Amygdala (tissue), 56 donors: ENCODE results near the gene CD47.

Experiments used
- DNase-seq, 56 donors: peaks; one replicate each; lab custom pipeline; 2025; lab: John Stamatoyannopoulos, UW

The CD47 gene

DNA sequence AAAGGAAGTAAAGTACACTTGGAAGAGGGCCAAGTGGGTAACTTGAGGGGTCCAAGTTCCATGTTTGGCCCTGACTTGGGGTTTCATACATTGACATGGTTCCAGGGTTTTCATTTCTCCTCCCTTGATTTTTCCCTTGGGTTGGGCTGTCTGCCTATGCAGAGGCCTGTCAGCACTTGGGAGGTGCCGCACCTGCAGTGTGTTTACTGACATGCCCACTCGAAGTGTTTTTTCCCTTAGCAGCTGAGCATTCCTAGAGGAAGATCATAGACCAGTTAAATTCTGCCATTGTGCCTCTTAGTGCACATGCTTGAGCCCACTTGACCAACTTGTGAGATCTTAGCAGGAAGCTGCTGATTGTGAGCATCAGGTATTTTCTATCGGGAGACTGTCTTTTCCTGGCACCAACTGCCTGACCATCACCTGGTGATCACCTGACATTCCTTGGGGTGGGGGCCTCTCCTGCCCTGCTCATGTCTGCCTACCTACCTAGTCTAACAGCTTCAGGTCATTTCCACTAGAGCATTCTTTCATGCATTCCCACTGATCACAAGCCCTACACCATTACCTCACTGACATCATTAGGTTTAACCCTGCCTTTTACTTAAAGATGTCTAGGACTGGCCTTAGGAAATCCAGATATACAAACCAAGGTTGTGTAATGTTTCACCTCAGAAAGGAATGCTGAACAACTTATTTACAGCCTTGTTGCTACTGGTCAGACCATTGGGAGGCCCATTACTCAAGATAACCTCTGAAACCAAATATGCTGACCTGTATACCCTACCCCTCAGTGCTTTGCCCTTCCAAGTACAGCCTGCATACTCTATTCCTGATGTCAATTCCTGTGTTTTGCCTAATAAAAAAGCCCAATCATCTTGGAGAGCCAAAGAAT lies 68.3 kb downstream of the CD47 start:
- no peak for DNase-seq

DNA sequence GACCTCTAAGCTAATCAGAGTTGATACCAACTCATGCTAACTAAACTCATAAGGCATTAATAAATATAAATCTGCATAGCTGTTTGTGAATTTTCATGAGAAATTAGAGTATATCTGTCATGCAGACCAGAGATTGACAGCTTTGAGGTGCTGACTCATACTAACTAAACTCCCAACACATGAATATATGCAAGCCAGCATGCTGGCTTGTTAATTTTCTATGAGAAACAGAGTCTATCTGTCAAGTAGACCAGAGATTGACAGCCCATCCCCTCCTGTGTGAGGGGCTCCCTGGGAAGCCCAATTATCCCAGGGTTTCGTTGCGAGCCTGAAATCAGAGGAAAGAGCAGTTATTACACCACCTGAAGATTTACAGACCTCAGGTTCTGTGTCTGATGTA lies 69.3 kb downstream of the CD47 start:
- no peak for DNase-seq

DNA sequence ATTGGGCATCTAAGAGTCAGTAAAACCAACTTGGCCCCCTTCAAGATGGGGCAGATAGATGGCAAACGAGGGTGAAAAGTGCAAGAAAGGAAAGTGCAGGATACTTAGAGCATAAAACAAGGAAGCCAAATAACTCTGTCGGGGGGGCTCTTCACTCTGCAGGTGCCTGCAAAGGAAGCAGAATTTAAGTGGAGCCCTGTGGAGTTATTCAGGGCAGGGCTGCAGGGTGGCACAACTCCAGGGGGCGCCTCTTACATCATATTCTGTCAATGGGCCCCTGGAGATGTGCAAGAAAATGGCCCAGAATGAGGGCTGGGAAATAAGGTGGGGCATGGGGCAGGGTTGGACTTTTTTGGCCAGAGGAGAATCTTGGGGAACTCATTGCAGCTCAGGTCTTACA lies 69.7 kb downstream of the CD47 start:
- no peak for DNase-seq

DNA sequence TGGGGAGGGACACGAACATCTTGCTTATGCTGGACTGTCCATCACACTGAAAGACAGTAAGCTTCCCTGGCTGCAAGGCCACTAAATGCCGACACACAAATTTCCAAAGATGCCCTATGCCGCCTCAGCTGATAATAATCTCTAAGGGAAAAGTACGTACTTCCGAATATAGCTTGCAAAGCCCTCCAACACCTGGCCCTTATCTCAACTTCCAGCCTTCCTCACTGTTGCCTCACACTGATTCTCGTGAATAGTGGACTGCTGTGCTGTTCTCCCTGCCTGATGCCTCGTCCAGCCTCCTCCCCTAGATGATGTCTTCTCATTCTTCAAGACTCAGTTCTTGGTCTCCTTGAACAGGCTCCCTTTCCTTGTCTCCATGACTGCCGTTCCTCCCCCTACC lies 72.3 kb downstream of the CD47 start:
- no peak for DNase-seq

DNA sequence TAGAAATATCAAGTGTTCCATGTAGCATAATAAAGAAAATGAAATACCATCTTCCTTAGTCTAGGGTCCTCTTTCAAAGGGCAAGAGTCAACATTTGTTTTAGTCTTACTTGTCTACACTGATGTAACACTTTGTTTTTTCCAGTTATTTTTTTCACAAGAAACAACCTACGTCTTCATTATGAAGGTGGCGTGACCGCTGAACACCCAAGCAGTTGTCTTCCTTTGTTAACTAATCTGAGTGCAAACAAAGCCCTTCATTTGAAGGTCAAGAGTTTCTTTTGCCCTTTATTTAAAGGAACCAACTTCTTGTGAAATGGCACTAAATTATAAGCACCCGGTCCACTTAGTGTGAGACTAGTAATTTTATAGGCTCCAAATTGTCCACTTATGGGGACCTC lies 73.2 kb downstream of the CD47 start:
- no peak for DNase-seq

DNA sequence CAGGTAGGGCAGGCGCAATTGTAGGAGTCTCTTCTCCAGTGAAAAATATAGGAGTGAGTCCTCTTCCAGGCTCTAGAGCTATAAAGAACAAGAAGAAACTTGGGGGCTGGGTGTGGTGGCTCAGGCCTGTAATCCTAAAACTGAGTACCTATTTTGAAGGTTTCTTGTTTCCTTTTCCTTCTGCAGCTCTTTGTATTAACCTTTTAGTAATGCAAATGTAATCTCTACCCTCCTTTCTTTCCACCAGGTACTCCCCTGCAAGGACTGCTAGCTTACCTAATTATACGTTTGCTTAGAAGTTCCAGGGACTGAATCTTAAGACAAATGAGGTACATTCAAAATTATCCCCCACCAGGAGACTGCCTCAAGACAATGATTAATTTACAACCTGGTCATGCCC lies 75.9 kb downstream of the CD47 start:
- DNase-seq: no peak

DNA sequence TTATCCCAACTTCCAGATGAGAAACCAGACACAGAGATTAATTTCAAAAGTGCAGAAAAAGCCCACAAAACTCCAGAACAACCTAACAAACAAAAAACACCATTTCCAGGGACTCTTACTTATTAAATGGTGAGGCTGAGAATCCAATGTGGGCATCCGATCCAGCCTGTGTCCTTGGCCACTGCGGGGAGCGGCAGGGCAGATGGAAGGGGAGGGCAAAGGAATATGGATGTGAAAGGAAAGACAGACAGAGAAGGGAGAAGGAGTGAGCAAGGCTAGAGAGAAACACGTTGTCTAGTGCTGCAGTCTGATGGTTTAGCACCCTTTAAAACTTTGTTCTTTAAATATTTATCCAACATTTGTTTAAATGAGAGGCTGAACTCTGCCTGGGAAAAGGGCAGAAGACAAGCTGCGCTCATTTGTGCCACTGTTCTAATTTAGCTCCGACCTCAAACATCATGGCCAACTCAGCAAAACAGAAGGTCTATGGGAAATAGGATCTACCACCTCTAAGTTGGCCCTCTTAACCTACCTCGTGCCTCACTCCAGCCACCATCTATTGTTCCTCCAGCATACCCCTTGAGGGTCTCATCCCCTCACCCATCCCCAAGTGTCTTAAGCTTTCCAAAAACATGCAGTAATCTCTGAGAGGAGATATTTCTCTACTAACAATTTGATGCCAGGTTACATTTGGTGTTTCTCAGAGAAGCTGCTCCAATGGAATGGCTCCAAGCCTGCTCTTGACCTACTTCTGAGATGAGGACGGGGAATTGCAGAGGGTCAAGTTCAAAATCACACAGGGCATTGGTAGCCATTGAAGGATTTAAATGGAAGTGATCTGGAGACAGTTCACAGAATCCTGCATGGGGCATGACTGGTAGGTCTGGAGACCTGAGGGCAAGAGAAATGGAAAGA lies 77.4 kb downstream of the CD47 start:
- no peak for DNase-seq

DNA sequence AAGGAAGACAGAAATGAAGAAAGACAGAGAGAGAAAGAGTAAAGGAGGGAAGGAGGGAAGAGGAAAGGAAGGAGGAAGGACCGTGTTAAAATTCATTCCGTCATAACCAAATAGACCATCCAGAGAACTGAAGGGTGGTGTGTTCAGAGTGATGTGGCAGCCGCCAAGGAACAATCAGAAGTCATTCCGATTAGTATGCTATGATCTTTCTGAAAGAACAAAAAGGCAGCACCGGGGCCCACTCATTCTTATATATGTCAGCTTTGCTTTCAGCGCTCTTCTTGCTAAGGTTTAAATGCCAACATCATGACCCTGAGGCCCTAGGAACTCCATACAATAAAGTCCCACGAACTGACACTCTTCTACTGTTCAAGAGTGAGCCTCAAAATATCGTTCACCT lies 78.5 kb downstream of the CD47 start:
- DNase-seq: no peak

DNA sequence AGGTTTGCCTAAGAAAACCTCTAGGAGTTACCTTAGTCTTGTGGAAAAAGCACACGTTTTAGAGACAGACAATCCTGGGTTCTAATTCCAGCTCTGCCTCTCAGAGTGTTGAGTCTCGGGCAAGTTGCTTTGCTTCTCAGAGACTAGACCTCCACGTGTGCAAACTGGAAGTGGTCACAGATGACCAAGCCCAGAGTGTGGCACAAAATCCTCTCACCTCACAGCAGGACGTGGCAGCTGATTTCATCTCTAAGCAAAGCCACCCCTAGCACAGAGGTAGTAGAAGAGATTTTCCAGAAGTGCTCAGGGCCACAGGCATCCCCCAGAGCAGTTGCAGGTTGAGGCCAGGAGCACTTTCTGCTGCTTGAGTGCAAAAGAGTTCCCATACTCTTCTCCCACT lies 79.2 kb downstream of the CD47 start:
- no peak for DNase-seq

DNA sequence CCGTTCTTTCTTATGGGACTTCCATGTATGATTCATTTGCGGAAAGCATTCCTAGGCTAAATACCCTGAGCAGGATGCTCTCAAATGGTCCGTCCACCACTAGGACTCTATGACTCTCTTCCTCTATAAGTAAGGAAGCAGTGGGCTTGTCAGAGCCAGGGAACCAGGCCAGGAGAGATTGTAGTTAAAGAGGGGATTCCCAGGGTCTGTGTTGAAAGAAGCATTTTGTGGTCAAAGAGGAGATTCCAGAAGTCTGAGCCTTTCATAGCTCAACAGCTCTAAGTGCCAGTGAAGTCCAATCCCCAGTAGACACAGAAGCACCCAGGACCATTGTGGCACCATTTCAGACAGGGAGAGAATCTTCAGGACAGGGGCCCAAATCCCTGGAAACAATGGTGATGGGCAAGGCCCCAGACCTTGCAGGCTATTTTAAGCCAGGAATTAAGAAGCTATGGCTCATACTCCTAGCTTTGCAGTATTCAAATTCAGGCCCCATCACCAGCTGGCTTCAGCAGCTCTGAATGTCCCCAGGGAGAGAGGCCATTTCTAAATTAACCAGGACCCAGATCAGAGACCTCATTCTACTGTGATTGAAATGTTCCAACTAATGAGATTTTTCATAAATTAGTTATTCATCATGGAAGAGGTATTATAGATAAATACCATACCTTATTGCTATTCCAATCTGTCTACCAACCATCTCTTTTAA lies 81.7 kb downstream of the CD47 start:
- DNase-seq: no peak

DNA sequence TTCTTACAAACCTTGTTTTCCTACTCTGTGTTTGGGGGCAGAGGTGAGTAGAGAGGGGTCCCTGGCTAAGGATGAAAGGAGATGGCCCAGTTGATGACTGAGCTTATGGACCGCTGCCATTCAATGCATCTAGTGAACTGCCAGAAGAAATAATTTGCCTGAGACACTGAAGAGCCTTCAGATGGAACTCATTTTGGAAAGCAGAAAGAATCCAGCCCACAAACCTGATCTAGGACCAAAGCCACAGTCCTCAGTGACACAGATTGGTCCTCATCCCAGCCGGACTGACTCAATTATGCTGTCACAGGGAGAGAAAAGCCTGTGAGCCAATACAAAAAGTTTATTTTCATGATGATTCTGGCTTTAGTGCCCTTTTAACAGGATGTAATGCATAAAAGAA lies 82.7 kb downstream of the CD47 start:
- no peak for DNase-seq

DNA sequence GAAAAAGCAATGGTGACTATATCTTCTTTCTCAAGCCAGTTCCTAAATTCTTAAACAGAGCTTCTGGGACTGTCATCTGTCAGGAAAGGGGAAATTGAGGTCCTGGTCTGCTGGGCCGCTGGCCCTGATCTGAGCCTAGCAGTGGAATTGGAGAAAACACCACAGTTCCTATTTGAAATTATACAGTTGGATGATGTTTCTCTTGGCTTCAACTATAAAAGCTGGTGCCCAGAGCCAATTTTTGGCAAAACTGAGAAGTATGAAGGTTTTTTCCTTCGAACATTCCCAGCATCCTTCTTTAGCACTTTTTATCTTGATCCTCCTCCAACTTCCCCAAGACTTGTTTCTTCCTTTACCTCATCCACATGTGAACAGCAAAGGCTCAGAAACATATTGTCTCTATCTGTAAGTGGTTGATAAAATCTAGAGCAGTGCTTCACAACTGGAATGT lies 83.9 kb downstream of the CD47 start:
- no peak for DNase-seq

DNA sequence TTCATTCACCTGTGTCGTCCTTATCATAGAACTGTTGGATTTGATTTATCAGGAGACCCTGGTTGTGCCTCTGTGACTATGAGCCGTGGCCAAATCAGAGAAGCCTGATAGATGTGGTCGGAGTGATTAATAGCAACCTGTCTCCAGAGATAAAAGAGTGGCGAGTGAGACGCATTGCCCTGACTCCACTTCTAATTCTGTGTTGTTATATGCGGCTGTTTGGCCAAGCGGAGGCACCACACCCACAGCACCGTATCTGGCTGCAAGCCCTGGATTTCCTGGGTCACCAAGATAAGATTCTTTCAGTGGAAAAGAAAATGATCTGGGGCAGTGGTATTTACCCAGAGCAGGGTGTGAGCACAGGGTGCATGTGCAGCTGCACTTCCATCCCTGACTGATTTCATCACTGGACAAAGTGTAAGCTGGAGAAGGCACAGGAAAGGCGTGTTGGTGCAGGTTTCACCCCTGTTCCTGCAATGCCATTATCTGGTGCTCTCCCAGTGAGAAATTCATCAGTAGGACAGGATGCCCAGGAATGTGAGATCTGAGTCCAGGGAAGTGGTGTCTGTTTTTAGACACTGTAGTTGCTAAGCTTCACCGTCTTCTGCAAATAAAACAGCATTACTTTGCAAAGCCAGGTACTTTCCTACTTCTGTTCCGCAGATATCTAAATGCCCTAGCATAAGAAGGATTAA lies 84.6 kb downstream of the CD47 start:
- no peak for DNase-seq

DNA sequence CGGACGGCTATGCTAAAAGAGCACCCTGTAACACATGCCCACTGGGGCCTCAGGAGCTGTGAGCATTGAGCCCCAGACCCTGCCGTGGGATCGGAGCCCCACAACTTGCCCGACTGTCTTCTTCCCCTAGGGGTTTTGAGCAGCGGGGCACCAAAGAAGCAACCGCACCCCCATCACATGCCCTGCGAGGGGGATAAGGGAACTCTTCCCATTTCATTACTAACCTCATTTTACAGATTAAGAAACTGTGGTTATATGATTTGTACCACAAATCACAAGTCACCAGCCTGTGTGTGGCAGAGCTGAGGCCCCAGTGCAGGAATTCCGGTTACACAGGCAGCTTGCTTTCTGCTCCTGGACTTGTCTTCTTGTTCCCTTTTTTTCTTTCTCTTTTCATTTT lies 86.2 kb downstream of the CD47 start:
- no peak for DNase-seq

DNA sequence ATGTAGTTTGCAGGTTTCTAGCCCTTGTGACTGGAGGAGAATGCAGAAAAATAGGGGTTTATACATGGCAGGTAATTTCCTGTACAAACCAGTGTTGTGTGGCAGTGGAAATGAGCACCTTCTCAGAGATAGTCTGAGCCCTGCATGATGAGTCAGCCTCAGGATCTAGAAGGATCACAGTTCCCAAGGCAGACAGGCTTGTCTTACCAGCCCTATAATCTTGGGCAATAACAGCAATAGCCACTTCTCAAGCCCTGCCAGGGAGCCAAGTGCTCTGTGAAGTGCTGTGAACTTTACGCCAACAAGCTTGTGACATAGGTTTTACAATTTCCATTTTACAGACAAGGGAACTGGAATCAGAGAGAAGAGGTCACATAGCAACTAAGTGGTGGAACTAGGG lies 89.4 kb downstream of the CD47 start:
- no peak for DNase-seq

DNA sequence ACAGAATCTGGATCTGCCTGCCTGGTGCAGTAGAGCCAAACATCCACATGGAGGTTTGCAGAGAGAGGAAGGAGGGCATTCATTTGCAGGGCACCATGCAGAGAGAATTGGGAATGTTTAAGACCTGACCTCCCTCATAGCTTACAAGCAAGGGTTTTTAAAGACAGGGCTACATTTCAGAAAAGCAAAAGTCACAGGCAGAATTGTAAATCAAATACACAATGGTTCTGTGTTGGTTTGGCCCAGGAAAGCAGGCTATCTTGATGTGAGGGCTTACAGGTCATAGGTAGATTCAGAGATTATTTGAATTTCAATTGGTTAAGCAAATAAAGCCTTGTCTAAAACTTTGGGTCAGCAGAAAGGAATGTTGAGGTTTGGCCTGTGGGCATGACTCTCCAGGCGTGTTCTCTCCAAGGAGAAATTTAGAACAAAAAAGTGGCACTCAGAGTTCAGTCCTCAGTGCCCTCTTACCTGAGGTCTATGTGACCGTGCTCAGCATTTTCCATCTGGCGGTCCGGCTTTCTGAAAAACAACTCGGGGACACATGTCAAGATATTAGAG lies 91.5 kb downstream of the CD47 start:
- no peak for DNase-seq

DNA sequence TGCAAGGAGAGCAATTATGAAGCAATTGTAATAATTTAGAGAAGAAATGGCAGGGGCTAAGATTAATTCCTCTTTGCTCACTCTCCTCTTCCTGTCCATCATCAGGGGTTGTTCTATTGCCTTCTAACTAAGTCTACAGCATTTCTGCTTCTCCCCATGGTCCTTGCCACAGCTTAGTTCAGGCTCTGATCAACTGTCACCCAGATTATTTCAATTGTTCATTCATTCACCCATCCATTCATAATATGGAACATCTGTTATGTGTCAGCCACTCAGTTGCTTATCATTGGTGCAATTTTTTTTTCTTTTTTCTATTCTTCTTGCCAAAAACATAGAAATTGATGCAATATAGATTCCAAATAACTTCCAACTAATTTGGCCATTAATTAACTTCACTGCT lies 93.2 kb downstream of the CD47 start:
- no peak for DNase-seq

DNA sequence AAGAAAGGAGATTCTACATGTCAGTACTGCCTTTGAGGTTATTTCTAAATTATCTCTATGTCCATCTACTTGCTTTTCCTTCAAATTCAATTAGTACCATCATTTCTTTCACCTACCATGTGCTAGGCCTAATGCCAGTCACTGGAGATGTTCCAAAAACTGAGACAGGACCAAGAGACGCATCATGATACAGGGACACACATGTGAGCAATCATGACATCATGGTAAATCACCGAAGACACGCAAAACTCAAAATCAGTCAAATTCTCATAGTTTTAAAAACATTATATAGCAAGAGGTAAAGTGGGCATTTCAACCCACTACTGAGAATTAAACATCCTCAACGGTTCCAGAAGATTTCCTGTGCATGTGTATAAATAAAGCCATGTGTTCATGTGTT lies 95.0 kb downstream of the CD47 start:
- DNase-seq: no peak

DNA sequence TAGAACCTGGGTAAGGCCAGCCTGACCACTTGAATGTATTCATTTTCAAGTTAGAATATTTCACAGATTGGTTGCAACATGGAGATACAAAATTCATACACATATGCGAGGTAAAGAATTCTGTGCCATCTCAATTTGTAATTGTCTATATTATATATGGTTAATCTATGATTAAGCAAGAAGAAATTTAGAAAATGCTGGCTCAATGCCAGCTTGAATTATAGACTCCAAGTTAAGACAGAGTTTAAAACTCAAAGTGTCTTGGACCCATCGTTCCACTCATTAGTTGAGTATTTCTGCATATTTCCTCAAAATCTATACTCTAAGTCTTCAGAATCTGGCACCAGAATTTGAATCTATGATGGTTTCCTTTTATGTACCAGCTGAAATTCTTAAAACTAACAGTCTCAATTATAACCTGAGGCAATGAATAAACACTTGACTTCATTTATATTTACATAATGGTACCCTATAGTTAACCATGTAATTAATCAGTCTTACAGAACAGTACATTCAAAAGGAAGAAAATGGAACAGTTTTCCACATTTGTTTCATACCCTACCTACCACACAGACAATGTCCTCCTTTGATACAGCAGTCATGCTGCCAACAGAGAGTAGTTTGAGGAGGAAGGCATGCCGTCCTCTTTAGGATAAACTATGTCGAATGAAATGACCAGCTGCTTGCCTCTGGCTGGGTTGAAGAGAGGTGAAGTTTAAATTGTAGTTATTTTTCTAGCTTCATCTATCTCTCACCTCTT lies 95.7 kb downstream of the CD47 start:
- no peak for DNase-seq
